K562 (cell line): ENCODE data around the gene TMEM108.

Experiments
- GATA2 ChIP-seq: sonication (generic); formaldehyde crosslinking; IDR thresholded peaks from 2 replicates; pipeline ENCODE4 v1.4.0; 2020; ENCODE audit warnings: mild to moderate bottlenecking, missing genetic modification reagents
- NR2C2 ChIP-seq, 2 experiments: fragments of 200-800 bp in 1 of 2; sonication (Bioruptor generic) in 1 of 2; sonication (generic) in 1 of 2; formaldehyde crosslinking in 1 of 2; IDR thresholded peaks; 2 replicates each; pipeline versions ENCODE4 v1.6.1 to v1.8.0; 2016 to 2022; ENCODE audit warnings: mild to moderate bottlenecking in 1 of 2, missing compliant biosample characterization in 1 of 2, missing genetic modification characterization in 1 of 2, missing genetic modification reagents in 1 of 2

DNA sequence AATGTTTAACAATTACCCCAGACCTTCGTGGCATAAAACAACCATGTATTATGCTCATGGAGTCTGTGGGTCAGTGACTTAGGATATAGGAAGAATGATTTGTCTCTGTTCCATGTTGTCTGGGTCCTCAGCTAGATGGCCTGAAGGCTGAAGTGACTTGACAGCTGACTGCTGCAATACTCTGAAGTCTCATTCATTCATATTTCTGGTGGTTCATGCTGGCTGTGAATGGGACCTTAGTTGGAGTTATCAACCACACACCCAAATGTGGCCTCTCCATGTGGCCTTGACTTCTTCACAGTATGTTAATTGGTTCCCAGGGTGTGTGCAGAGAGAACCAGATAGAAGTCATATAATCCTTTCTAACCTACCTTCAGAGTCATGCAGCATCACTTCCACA is 216.5 kb downstream of the TMEM108 start:
- TF ChIP-seq NR2C2 (CRISPR knock-in tag; IDR thresholded peaks at IDR 0.05) (no peak), NR2C2 (tag; IDR thresholded peaks at IDR 0.05) (no peak), GATA2 (CRISPR knock-in tag) (no peak)
